HG03097 (cell line): ENCODE measurements around the gene JPH3.

Experiments
- ATAC-seq: cut with Tn5 transposase; IDR thresholded peaks from one replicate; pipeline ENCODE4 v1.9.1; 2021; ENCODE audit not compliant: unreplicated experiment, low FRiP score

Gene JPH3

DNA sequence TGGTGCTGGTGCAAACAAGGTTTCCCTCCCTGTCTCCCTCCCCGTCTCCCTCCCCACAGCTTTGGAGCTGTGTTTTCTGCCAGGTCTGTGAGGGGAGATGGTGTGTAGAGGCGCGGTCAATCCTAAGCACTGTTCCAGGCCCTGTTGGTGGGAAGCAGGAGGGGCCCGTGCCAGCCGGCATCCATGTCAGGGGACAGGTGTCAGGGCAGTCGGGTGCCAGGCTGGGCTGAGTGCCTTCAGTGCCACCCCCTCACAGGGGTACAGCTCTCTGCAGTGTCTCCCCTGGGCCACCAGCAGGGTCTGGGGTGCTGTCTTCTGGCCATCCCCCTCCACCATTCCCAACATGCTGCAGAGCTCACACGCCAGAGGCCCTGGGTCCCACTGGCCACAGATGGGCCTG is 89.9 kb downstream of the JPH3 start:
- no peak for ATAC-seq

GRCh38 chr16:87692756-87693155 is 90.4 kb downstream of the JPH3 start:
- no peak for ATAC-seq

DNA sequence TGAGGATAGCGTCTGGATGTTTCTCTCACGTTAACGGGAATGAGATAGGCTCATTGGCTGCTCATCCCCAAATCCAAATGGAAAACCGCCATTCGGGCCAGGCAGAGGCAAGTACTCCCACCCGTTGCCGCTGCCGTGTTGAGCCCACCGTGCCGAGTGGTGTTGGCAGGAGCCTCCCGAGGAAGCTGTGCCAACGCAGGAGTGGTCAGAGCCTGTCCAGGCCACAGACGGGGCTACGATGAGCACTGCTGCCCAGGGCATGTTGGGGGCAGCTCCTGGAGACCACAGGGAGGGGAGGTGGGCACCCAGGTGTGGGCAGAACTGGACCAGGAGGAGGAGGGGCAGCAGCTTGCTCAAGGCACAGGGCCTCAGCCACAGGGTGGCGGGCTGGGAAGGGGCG is 91.5 kb downstream of the JPH3 start:
- ATAC-seq, result no peak

DNA sequence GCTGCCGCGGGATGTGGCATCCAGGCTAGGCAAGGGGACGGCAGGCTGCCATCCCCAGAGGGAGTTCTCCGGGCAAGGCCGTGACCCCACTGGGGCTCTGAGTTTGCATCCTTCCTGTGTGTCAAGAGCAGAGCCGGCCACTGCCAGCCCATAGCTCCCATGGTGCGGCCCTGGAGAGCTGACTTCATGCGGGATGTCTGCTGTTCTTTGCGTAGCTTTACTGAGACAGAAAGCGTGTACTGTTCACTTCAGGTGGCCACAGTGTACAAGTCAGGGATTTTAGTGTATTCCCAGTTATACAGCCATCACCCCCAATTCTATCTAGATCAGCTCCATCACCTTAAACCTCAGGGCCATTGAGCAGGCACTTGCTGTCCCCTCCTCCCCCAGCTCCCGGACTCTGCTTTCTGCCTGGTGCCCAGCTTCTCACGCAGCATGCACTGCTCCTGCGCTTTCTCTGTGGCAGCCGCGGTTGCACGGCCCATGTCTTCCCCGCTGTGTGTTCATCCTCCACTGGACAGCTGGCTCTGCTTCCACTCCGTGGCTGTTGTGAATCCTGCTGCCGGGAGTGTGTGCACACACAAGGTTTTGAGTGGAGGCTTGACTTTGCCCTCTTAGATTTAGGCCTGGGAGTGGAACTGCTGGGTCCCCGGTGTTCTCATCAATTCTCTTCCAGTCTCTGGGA is 92.3 kb downstream of the JPH3 start:
- no peak for ATAC-seq

GRCh38 chr16:87695534-87695933 is 93.2 kb downstream of the JPH3 start:
- ATAC-seq, result no peak

DNA sequence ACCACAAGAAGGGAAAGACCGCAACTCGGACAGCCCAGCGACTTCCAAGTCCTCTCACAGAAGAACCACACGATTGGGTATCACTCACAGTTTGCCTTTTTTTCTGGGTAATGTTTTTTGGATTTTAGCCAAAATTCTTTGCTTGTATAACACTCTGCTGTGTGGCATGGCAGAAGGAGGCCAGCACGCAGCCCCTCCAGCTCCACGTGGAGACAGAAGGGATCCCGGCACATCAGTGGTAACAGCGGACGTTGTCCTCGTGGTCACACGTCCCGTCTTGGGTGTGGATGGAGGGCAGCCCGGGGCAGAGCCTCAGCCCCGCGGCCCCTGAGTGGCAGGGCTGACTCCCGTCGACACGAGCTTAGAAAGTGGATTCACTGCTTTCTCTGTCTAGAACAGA is 94.4 kb downstream of the JPH3 start:
- no peak for ATAC-seq

DNA sequence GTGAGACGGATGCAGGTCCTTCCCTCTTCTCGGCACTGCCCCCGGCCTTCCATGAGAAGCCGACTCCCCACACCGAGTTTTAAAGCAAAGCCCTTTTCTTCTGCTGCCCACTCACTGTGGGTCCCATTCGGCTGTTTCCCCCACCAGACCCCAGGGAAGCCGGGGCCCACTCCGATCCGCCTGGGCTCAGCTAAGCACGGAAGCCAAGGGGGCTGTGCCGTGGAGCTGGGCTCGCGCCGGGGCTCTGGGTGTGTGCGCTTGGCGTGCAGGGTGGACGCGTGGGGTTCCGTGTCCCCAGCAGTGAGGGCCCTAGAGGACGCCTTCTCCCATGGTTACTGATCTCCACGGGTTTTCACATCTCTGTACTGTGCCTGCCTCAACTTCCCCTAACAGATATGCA is 94.9 kb downstream of the JPH3 start:
- no peak for ATAC-seq

- no peak for ATAC-seq
Observed at GRCh38 chr16:87697792-87698191, 95.5 kb downstream of the JPH3 start.

- no peak for ATAC-seq
Observed at GRCh38 chr16:87698241-87698640, 95.9 kb downstream of the JPH3 start.

- ATAC-seq, result no peak
Observed at GRCh38 chr16:87698676-87699199, 96.4 kb downstream of the JPH3 start.

DNA sequence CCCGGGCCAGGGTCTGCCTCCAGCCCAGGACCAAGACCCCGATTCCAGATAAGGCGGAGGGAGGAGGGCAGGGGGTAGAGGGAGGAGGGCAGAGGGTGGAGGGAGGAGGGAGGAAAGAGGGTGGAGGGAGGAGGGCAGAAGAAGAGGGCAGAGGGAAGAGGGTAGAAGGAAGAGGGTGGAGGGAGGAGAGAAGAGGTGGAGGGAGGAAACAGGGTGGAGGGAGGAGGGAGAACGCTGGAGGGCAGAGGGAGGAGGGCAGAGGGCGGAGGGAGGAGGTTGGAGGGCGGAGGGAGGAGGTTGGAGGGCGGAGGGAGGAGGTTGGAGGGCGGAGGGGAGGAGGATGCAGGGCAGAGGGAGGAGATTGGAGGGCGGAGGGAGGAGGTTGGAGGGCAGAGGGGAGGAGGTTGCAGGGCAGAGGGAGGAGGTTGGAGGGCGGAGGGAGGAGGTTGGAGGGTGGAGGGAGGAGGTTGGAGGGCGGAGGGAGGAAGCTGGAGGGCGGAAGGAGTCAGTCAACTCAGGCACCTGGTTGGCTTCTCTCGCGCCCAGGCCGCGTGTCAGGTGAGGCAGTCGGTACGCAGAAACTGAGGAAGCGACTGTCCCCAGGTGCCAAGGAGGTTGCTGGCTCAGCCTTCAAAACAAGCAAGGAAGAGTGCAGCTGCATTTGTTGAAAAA is 98.2 kb downstream of the JPH3 start:
- ATAC-seq, result no peak

- ATAC-seq, result no peak
Observed at GRCh38 chr16:87701078-87701460, 98.8 kb downstream of the JPH3 start.

DNA sequence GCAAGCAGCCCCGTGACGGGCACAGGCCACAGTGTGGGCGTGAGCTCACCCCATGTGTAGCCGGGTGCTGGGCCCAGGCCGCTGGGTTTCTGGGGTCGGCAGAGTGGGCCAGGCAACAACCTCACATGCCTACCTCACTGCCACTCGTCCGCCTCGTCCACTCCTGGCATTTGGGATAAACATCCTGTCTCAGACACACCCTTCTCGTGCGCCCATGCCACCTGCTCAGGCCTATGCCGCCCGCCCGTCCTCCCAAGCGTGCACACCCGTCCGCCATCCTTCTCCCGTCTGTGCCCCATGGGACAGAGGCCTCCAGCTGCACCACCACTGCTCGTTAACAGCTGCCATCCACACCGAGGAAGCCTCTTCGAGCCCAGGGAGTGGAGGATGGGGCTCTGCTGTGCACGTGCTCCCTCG is 99.2 kb downstream of the JPH3 start:
- no peak for ATAC-seq

GRCh38 chr16:87702325-87702811 is 100.1 kb downstream of the JPH3 start:
- peak; percentile 46 for ATAC-seq

GRCh38 chr16:87703071-87703470 is 100.8 kb downstream of the JPH3 start:
- ATAC-seq, result no peak

DNA sequence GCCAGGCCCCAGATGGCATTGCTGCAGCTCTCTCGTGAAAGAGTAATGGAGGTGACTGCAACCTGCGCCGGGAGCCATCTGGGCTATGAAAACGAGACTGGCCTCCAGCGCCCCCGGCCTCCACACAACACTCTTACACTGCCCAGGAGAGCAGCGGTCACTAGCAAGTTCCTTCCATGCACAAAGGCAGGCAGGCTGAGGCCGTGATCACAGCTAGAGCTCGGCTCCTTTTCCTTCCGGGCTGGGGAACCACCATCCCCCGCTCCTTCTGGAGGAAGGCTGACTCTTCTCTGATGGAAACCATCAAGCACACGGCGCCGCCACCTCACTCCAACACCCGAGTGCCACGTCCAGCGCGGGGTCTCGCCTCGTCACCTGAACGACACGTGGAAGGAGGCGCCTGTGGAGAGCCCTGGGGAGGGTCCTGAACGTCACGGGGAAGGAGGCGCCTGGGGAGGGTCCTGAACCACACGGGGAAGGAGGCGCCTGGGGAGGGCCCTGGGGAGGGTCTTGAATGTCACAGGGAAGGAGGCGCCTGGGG is 101.6 kb downstream of the JPH3 start:
- ATAC-seq, result no peak

DNA sequence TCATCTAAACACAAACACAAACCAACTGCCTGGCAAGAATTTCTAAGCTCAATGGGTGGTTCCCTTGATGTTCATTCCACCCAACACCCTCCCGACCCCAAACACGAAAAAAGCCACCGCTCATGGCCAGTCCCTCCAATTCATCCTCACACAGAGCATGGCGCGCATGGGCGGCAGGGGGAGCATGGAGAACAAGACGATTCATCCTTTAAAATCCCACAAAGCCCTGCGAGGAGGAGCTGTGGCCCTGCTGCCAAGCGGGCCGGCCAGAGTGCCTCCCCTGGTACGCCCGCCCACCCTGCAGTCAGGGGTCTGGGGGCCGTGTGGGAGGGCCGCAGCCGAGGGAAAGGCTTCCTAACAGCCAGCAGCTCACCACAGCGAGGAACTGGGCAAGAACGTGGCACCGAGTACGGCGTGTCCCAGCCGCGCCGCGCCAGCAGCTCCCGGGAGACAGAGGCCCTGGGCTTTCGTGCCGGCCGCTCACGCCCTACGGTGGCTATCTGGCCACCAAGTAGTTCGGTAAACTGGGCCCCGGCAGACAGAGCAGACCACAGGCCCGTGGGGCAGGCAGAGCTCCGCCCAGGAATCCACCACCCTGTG is 102.5 kb downstream of the JPH3 start:
- ATAC-seq, result no peak

- ATAC-seq, result no peak
Observed at GRCh38 chr16:87705771-87706277, 103.5 kb downstream of the JPH3 start.

- ATAC-seq, result no peak
Observed at GRCh38 chr16:87706278-87707000, 104.1 kb downstream of the JPH3 start.

DNA sequence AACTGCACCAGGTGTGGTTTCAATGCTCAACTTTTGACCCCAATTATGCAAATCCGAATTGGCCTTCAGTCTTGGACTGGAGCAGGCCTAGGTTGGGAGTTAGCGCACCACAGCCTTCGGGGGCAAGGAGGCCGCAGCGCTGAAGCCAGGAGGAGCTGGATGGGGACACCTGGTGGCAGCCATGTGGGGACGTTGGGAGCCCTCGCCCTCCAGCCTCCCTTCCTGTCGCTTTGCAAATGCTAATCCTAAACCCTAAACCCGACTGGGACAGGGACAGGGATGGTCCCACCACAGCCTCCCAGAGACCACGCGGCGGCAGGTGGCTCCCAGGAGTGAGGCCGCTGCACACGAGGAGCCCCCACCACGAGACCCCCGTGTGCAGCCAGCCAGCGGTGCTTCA is 104.8 kb downstream of the JPH3 start:
- ATAC-seq, result no peak
